GDM1 (cell line): ENCODE results near the gene WDR62.

ENCODE experiments used
- DNase-seq: peaks from one replicate; lab custom pipeline; 2025; lab: John Stamatoyannopoulos, UW

Gene WDR62

GRCh38 chr19:36079389-36079945 lies 24.8 kb downstream of the WDR62 start:
- no peak for DNase-seq

- DNase-seq: no peak
These were observed 26.7 kb downstream of the WDR62 start for GRCh38 chr19:36081385-36081784.

- no peak for DNase-seq
These were observed 27.2 kb downstream of the WDR62 start for GRCh38 chr19:36081894-36082293.

GRCh38 chr19:36082916-36083315 lies 28.2 kb downstream of the WDR62 start:
- DNase-seq: no peak

GRCh38 chr19:36084231-36085009 lies 29.7 kb downstream of the WDR62 start:
- no peak for DNase-seq

- DNase-seq: no peak
These were observed 31.6 kb downstream of the WDR62 start for GRCh38 chr19:36086326-36086725.

GRCh38 chr19:36089847-36090246 lies 35.1 kb downstream of the WDR62 start:
- DNase-seq: no peak

- DNase-seq: no peak
These were observed 36.4 kb downstream of the WDR62 start for GRCh38 chr19:36090910-36091695.

GRCh38 chr19:36092566-36092965 lies 37.9 kb downstream of the WDR62 start:
- no peak for DNase-seq

GRCh38 chr19:36093146-36093662 lies 38.5 kb downstream of the WDR62 start:
- DNase-seq: no peak

GRCh38 chr19:36093687-36094086 lies 39.0 kb downstream of the WDR62 start:
- DNase-seq: no peak

- no peak for DNase-seq
These were observed 42.3 kb downstream of the WDR62 start for GRCh38 chr19:36097036-36097435.

GRCh38 chr19:36099166-36099785 lies 44.6 kb downstream of the WDR62 start:
- DNase-seq: no peak

- DNase-seq: no peak
These were observed 45.8 kb downstream of the WDR62 start for GRCh38 chr19:36100476-36100875.

- no peak for DNase-seq
These were observed 47.0 kb downstream of the WDR62 start for GRCh38 chr19:36101550-36102327.

- no peak for DNase-seq
These were observed 48.4 kb downstream of the WDR62 start for GRCh38 chr19:36103040-36103626.

GRCh38 chr19:36103842-36104552 lies 49.3 kb downstream of the WDR62 start:
- DNase-seq: no peak

- DNase-seq: no peak
These were observed 51.7 kb downstream of the WDR62 start for GRCh38 chr19:36106441-36106840.

GRCh38 chr19:36106991-36107390 lies 52.3 kb downstream of the WDR62 start:
- DNase-seq: no peak

GRCh38 chr19:36108684-36109083 lies 54.0 kb downstream of the WDR62 start:
- DNase-seq: no peak
